Mesothelial cell of epicardium (in vitro differentiated cells): Measurements from ENCODE around the gene TRABD2A. TPM values are rescaled to one million over a fixed set of nuclear protein-coding genes. Genes with fewer than 3 reads are reported as not detected.

Experiments used
- DNase-seq, 2 experiments: peaks; one replicate each; pipeline ENCODE4 v3.0.0; 2021; ENCODE audit warnings: low spot score in 2 of 2; ENCODE audit not compliant: unreplicated experiment in 2 of 2
- H3K27ac Mint-ChIP-seq: 2 replicates; pipeline ENCODE4 v1.8.0; 2021; ENCODE audit warnings: mixed read lengths
- H3K27me3 Mint-ChIP-seq: 2 replicates; pipeline ENCODE4 v1.8.0; 2021; ENCODE audit warnings: low read depth, mixed read lengths
- H3K36me3 Mint-ChIP-seq: 2 replicates; pipeline ENCODE4 v1.8.0; 2021; ENCODE audit warnings: mixed read lengths
- H3K4me1 Mint-ChIP-seq: 2 replicates; pipeline ENCODE4 v1.8.0; 2021; ENCODE audit warnings: mixed read lengths
- H3K4me3 Mint-ChIP-seq: 2 replicates; pipeline ENCODE4 v1.8.0; 2021; ENCODE audit warnings: mild to moderate bottlenecking, moderate library complexity, mixed read lengths
- H3K9me3 Mint-ChIP-seq: 2 replicates; pipeline ENCODE4 v1.8.0; 2021; ENCODE audit warnings: mixed read lengths
- CTCF ChIP-seq: fragments of 200-600 bp; sonication (generic); IDR thresholded peaks from one replicate; pipeline ENCODE4 v1.5.0; 2021; ENCODE audit warnings: antibody characterized with exemption; ENCODE audit not compliant: unreplicated experiment
- total RNA-seq: library from RNA; stranded (reverse); gene quantifications from 3 replicates; pipeline ENCODE4 v1.2.1, GENCODE V29; 2021

TRABD2A gene
- total RNA-seq, 1 donor from 2014 or later = 0.45 TPM

- no peaks in the 10 kb centered on the region for H3K27me3 Mint-ChIP-seq
- no peak for TF ChIP-seq CTCF
- no peak for DNase-seq
Measured at GRCh38 chr2:84796798-84797197, 84.1 kb downstream of the TRABD2A start.

GRCh38 chr2:84793641-84794040, 87.2 kb downstream of the TRABD2A start:
- no peaks in the 10 kb centered on the region for H3K4me1 Mint-ChIP-seq
- H3K9me3 Mint-ChIP-seq = peaks cover 10% of the 10 kb centered on the region
- DNase-seq = no peak
- no peak for TF ChIP-seq CTCF
- H3K36me3 Mint-ChIP-seq = no peaks in the 10 kb centered on the region
- H3K27ac Mint-ChIP-seq = no peak overlapping the region
- H3K4me3 Mint-ChIP-seq = no peak overlapping the region
- H3K27me3 Mint-ChIP-seq = no peaks in the 10 kb centered on the region

More at GRCh38 chr2:84796798-84797197, 84.1 kb downstream of the TRABD2A start:
- no peak overlapping the region for H3K27ac Mint-ChIP-seq
- H3K9me3 Mint-ChIP-seq = peaks cover 17% of the 10 kb centered on the region
- H3K36me3 Mint-ChIP-seq = no peaks in the 10 kb centered on the region
- H3K4me1 Mint-ChIP-seq = no peaks in the 10 kb centered on the region
- H3K4me3 Mint-ChIP-seq = no peak overlapping the region

DNA sequence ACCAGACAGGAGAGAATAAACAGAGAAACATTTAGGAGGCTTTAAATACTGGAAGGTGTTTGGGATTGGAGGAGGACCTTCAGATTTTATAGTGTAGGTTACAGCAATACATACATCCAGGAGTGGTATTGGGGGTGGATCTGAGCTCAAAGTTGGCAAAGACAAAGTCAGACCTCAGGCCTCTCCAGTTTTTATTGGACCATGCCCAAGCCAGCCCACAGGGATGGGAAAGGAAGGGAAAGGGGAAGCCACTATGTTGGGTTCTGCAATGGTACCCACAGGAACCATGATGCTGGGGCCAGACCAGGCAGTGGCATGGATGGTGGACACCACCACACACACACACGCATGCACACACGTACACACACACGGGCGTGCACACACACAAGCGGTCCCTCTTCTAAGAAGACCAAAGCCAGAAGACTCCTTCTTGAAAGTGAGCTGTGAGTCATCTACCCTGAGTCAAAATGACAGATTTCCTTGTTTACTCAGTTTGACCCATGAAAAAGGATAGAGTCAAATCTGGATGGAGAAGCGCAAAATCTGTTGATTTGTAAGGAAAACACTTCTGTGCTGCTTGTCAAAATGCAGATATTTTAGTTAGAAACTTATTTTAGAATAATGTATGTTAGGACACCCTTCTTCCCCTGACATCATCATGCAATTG, 87.9 kb downstream of the TRABD2A start:
- no peak overlapping the region for H3K27ac Mint-ChIP-seq
- peaks cover 10% of the 10 kb centered on the region for H3K9me3 Mint-ChIP-seq
- no peaks in the 10 kb centered on the region for H3K27me3 Mint-ChIP-seq
- H3K36me3 Mint-ChIP-seq = no peaks in the 10 kb centered on the region
- no peak for TF ChIP-seq CTCF
- H3K4me1 Mint-ChIP-seq = no peaks in the 10 kb centered on the region
- no peak overlapping the region for H3K4me3 Mint-ChIP-seq
- DNase-seq = no peak

GRCh38 chr2:84788498-84788897, 92.4 kb downstream of the TRABD2A start:
- no peak for DNase-seq
- H3K4me3 Mint-ChIP-seq = no peak overlapping the region
- no peaks in the 10 kb centered on the region for H3K4me1 Mint-ChIP-seq
- no peaks in the 10 kb centered on the region for H3K27me3 Mint-ChIP-seq
- no peak for TF ChIP-seq CTCF
- H3K9me3 Mint-ChIP-seq = peaks cover 7% of the 10 kb centered on the region
- no peak overlapping the region for H3K27ac Mint-ChIP-seq
- no peaks in the 10 kb centered on the region for H3K36me3 Mint-ChIP-seq

GRCh38 chr2:84788027-84788426, 92.9 kb downstream of the TRABD2A start:
- H3K9me3 Mint-ChIP-seq = peaks cover 4% of the 10 kb centered on the region

More at GRCh38 chr2:84788027-84788426, 92.9 kb downstream of the TRABD2A start:
- no peak overlapping the region for H3K4me3 Mint-ChIP-seq
- no peaks in the 10 kb centered on the region for H3K27me3 Mint-ChIP-seq
- no peak for DNase-seq
- H3K4me1 Mint-ChIP-seq = no peaks in the 10 kb centered on the region
- no peak overlapping the region for H3K27ac Mint-ChIP-seq
- no peak for TF ChIP-seq CTCF
- H3K36me3 Mint-ChIP-seq = no peaks in the 10 kb centered on the region
